Measurements from ENCODE around the gene CCDC186.

- no peak for TF ChIP-seq CTCF (conservative IDR thresholded peaks at IDR 0.05)
- no peak for TF ChIP-seq EZH2 (IDR thresholded peaks at IDR 0.05; ENCODE audit: low read depth)
Measured at GRCh38 chr10:114184276-114184675, 10.3 kb upstream of the CCDC186 start.

All from PC-9 (cell line).